ENCODE measurements around the gene DCUN1D4.

The DCUN1D4 gene

DNA sequence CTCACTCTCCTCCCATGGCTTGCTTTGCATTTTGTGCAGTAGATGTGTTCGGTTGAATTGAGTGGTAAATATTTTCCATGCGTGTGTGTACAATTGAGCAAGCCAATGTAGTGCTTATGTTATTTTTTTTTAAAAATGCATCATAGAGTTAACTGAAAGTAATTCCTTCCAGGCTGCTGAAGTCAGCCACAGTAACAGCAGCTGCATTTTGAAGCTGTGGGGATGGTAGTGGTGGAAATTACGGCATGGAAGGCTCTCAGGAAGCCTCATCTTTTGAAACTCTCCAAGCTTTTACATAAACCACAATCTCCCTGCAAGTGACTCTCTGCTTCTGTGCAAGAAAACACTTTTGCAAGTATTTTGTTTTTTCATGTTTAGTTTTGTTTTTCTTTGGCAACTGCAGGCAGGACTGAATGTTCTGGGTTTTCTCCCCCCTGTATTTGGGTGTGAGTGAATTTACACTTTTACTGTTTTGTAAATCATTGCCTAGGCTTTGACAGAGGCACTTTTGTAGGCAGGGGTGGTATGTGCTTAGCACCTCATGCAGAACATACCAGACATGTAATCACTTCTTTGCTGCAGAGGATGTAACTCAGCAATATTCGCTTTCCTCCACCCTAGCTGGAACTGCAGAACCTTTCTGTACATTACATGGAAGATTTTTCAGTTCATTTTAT lies 121.0 kb downstream of the DCUN1D4 start:
- no peak for DNase-seq (ENCODE audit: low read depth, low spot score)

GRCh38 chr4:51965862-51966261 lies 122.9 kb downstream of the DCUN1D4 start:
- DNase-seq (ENCODE audit: low read depth, low spot score): no peak
